Uterus (tissue), 2 donors: ENCODE measurements around the gene PIWIL4.
A peak's percentile ranks its signal among the peaks of the same experiment; 100 is the strongest.

Experiments
- CTCF ChIP-seq, 4 experiments: fragments of 200-600 bp in 2 of 4; fragments of 450-650 bp in 2 of 4; sonication (generic) in 2 of 4; IDR thresholded peaks; one replicate each; pipeline ENCODE4 v1.5.1; 2016 to 2019; ENCODE audit warnings: antibody characterized with exemption in 4 of 4, mild to moderate bottlenecking in 2 of 4, moderate library complexity in 1 of 4
- POLR2A ChIP-seq, 2 donors: fragments of 450-650 bp; IDR thresholded peaks; one replicate each; pipeline ENCODE4 v1.6.1; 2016; ENCODE audit warnings: antibody characterized with exemption in 2 of 2, mild to moderate bottlenecking in 1 of 2, moderate library complexity in 1 of 2

GRCh38 chr11:94563176-94563847 is 3.9 kb upstream of the PIWIL4 start:
- TF ChIP-seq CTCF (IDR thresholded peaks at IDR 0.05) (peak in 3 of 4 experiments; percentile 25 to 38 (median 30)), POLR2A (IDR thresholded peaks at IDR 0.05) (no peak)
